ENCODE results near the gene CALML3. TPM values are rescaled to one million over a fixed set of nuclear protein-coding genes. Genes with fewer than 3 reads are reported as not detected.

The CALML3 gene
- total RNA-seq, 1 donor from 2014 or later = not detected

DNA sequence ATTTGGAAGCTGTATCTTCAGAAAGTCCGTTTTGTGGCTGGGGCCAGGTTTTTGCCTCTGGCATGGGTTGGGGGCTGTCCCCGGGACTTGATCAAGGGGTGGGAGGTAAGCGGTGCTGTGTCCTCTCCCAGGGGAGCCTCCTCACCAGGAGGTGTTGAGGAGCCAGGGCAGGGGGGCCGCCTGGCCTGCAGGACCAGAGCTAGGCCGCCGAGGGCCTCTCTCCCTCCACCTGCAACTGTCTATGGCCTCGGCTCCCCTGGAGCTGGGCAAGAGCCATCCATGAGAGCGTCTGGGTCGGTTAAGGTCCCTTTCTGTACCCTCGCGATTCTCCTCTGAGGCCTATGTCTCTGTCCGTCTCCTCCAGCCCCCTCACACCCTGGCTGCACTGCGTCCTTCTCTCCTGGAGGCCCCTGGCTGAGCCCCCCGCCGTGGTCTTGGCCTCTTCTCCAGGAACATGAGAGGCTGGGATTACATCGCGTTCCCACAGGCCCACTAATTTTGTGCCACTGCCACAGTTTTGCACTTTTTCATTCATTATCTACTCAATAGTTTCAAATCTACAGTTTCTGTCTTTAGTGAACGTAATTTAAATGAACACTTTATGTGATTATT lies 46.0 kb upstream of the CALML3 start:
- ChIA-PET CTCF (no interaction called here), POLR2A (no interaction called here)
- Mint-ChIP-seq H3K4me1 (peaks cover 5% of the 10 kb centered on the region), H3K27ac (no peak overlapping the region), H3K27me3 (peaks cover 4% of the 10 kb centered on the region), H3K9me3 (no peaks in the 10 kb centered on the region), H3K4me3 (no peak overlapping the region), H3K36me3 (ENCODE audit: low read depth) (no peaks in the 10 kb centered on the region)
- TF ChIP-seq, protein P1, sequence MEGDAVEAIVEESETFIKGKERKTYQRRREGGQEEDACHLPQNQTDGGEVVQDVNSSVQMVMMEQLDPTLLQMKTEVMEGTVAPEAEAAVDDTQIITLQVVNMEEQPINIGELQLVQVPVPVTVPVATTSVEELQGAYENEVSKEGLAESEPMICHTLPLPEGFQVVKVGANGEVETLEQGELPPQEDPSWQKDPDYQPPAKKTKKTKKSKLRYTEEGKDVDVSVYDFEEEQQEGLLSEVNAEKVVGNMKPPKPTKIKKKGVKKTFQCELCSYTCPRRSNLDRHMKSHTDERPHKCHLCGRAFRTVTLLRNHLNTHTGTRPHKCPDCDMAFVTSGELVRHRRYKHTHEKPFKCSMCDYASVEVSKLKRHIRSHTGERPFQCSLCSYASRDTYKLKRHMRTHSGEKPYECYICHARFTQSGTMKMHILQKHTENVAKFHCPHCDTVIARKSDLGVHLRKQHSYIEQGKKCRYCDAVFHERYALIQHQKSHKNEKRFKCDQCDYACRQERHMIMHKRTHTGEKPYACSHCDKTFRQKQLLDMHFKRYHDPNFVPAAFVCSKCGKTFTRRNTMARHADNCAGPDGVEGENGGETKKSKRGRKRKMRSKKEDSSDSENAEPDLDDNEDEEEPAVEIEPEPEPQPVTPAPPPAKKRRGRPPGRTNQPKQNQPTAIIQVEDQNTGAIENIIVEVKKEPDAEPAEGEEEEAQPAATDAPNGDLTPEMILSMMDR (IDR thresholded peaks at IDR 0.05) = no peak
- no peak for ATAC-seq (ENCODE audit: low read depth)
- intact Hi-C loops (cut with micrococcal nuclease) = no loop called here
- no peak for DNase-seq

DNA sequence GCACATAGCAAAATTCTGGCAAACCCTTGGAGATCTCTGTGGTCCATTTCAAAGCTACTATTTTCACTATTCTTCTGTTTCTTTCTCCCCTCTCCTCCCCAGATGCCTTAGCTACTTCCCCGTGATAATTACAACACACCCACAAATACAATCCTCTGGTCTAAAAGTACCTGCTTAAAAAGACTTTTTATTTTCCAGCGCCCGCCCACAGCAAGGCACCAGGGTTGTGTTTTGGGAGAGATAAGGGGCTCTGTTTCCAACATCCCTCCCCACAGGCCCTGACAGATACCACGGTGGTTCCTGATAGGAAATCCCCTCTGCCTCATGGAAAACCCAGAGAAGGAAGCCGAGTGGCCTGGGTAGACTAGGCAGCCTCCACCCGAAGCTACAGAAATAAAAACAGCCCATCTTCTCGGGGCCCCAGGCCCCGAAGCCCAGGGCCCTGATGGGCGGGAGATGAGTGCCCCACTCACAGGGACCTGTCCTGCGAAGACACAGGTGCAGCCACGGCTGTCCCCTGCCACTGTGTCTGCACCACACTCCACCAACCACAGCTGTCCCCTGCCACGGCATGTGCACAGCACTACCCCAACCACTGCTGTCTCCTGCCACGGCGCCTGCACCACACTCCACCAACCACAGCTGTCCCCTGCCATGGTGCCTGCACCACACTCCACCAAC lies 45.1 kb upstream of the CALML3 start:
- DNase-seq (no peak), ATAC-seq (ENCODE audit: low read depth) (no peak)
- Mint-ChIP-seq H3K27ac (peak overlapping the region; percentile 54), H3K36me3 (ENCODE audit: low read depth) (no peaks in the 10 kb centered on the region), H3K27me3 (peaks cover 4% of the 10 kb centered on the region), H3K4me3 (no peak overlapping the region), H3K4me1 (peaks cover 5% of the 10 kb centered on the region), H3K9me3 (no peaks in the 10 kb centered on the region)
- TF ChIP-seq, protein P1 (IDR thresholded peaks at IDR 0.05) = no peak
- intact Hi-C loops (cut with micrococcal nuclease) = no loop called here
- POLR2A ChIA-PET = no interaction called here
- CTCF ChIA-PET = no interaction called here

DNA sequence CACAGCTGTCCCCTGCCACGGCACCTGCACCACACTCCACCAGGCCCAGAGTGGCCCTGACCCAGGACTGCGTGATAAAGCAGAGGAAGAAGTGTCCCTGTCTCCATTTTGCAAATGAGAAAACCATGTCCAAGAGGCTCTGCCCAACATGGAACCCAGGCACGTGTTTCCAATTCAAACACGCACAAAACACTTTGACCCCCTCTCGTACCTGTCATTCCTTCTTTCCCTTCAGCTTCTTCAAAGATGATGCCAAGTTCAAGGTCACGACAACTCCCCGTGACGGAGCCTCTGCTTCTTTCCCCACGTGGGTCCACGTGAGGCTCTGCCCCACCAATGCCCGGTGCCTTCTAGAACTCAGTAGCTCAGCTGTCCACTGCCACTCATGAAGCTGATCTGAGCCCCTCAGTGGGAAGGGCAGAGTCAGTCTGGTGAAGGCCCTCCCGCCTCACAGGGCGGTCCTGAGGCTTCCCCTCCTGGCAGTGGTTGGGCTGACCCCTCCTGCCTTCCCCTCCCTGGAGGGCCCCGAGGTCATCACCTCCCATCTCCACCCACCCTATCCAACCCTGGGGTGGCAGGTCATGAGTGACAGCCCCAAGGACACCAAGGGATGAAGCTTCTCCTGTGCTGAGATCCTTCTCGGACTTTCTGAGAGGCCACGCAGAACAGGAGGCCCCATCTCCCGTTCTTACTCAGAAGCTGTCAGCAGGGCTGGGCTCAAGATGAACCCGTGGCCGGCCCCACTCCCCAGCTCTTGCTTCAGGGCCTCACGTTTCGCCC lies 44.4 kb upstream of the CALML3 start:
- intact Hi-C loops (cut with micrococcal nuclease) = no loop called here
- H3K36me3 Mint-ChIP-seq (ENCODE audit: low read depth) = no peaks in the 10 kb centered on the region
- TF ChIP-seq, protein P1 (IDR thresholded peaks at IDR 0.05) = no peak
- peak overlapping the region; percentile 54 for H3K27ac Mint-ChIP-seq
- H3K4me1 Mint-ChIP-seq = peaks cover 5% of the 10 kb centered on the region
- peaks cover 7% of the 10 kb centered on the region for H3K27me3 Mint-ChIP-seq
- H3K9me3 Mint-ChIP-seq = no peaks in the 10 kb centered on the region
- H3K4me3 Mint-ChIP-seq = no peak overlapping the region
- CTCF ChIA-PET = no interaction called here
- ATAC-seq (ENCODE audit: low read depth) (no peak), DNase-seq (no peak)
- POLR2A ChIA-PET = no interaction called here

DNA sequence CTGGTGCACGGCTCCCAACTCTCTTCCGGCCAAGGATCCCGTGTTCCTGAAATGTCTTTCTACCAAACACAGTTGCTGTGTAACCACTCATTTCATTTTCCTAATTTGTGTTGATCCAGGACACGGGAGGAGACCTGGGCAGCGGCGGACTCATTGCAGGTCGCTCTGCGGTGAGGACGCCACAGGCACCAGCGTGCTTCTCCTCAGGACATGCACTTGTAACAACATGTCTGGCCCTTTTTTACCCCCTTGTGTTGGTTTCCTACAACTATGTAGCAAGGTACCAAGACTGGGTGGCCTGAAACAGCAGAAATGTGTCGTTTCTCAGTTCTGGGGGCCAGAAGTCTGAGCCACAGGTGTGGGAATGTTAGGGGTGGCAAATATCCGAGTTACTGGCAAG lies 43.6 kb upstream of the CALML3 start:
- POLR2A ChIA-PET = no interaction called here
- Mint-ChIP-seq H3K9me3 (no peaks in the 10 kb centered on the region), H3K27ac (no peak overlapping the region), H3K27me3 (peaks cover 8% of the 10 kb centered on the region), H3K36me3 (ENCODE audit: low read depth) (no peaks in the 10 kb centered on the region), H3K4me3 (no peak overlapping the region), H3K4me1 (peaks cover 5% of the 10 kb centered on the region)
- CTCF ChIA-PET = no interaction called here
- intact Hi-C loops (cut with micrococcal nuclease) = no loop called here
- TF ChIP-seq, protein P1 (IDR thresholded peaks at IDR 0.05) = no peak
- ATAC-seq (ENCODE audit: low read depth) (no peak), DNase-seq (no peak)

DNA sequence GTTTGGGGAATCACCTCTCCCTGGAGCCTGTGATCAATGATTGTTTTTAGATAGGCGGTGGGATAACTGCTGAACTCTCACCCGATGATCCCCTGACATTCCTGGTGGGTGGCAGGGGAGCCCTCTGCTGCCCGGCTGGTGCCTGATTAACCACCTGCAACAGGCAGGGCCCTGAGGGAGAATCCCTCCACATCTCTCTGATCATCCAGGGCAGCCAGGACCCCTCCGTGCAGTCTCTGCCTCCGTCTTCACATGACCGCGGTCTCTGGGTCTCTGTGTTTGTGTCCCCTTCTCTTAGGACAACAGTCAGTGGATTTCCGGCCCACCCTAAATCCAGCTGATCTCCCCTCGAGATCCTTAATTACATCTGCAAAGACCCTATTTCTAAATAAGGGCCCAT lies 42.7 kb upstream of the CALML3 start:
- ATAC-seq (ENCODE audit: low read depth) (no peak), DNase-seq (no peak)
- no peak overlapping the region for H3K4me3 Mint-ChIP-seq
- ChIA-PET POLR2A (no interaction called here), CTCF (no interaction called here)
- intact Hi-C loops (cut with micrococcal nuclease) = no loop called here
- H3K27ac Mint-ChIP-seq = no peak overlapping the region
- peaks cover 5% of the 10 kb centered on the region for H3K4me1 Mint-ChIP-seq
- no peaks in the 10 kb centered on the region for H3K36me3 Mint-ChIP-seq (ENCODE audit: low read depth)
- H3K27me3 Mint-ChIP-seq = peaks cover 14% of the 10 kb centered on the region
- no peaks in the 10 kb centered on the region for H3K9me3 Mint-ChIP-seq
- TF ChIP-seq, protein P1 (IDR thresholded peaks at IDR 0.05) = no peak

Data from activated B cell treated with CpG ODN at 0.5 μM for 24 hours (primary cell).